Mononuclear cell (primary cell): ENCODE data around the gene CARD19. TPM values are rescaled to one million over a fixed set of nuclear protein-coding genes. Genes with fewer than 3 reads are reported as not detected.

Experiments used
- H3K27me3 ChIP-seq: 2 replicates; pipeline ENCODE4 v1.6.0; 2011; ENCODE audit warnings: low read length, control low read depth; ENCODE audit not compliant: insufficient read depth
- H3K4me1 ChIP-seq: 2 replicates; pipeline ENCODE4 v1.5.1; 2011; ENCODE audit warnings: mild to moderate bottlenecking, low read length, control low read depth; ENCODE audit not compliant: insufficient read depth
- H3K4me3 ChIP-seq: 2 replicates; pipeline ENCODE4 v1.5.1; 2011; ENCODE audit warnings: mild to moderate bottlenecking, low read length, moderate library complexity
- H3K9me3 ChIP-seq: 2 replicates; pipeline ENCODE4 v1.5.1; 2011; ENCODE audit warnings: low read depth, mild to moderate bottlenecking, control low read depth, low read length
- total RNA-seq: library from RNA; depleted of rRNA; stranded (reverse); fragments of >200 nt; gene quantifications from one replicate; pipeline ENCODE4 v1.2.3, GENCODE V29; 2012

Gene CARD19
- total RNA-seq, 1 donor = 117 TPM

DNA sequence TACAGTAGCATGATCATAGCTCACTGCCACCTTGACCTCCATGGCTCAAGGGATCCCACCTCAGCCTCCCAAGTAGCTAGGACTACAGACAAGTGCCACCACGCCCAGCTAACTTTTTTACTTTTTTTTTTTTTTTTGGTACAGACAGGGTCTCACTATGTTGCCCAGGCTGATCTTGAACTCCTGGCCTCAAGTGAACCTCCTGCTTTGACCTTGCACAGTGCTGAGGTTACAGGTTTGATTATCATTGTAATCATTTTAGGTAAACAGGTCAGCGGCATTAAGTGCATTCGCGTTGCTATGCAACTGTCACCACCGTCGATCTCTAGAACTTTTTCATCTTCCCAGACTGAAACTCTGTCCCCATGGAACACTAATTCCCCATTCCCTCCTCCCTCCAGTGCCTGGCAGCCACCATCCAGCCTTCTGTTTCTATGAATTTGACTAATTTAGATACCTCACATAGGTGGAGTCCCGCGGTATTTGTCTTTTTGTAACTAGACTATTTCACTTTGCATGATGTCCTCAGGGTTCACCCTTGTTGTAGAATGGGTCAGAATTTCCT lies 5.8 kb upstream of the CARD19 start:
- H3K27me3 ChIP-seq = no peaks in the 10 kb centered on the region
- no peak overlapping the region for H3K4me3 ChIP-seq
- H3K9me3 ChIP-seq = no peaks in the 10 kb centered on the region
- H3K4me1 ChIP-seq = peaks cover 32% of the 10 kb centered on the region

DNA sequence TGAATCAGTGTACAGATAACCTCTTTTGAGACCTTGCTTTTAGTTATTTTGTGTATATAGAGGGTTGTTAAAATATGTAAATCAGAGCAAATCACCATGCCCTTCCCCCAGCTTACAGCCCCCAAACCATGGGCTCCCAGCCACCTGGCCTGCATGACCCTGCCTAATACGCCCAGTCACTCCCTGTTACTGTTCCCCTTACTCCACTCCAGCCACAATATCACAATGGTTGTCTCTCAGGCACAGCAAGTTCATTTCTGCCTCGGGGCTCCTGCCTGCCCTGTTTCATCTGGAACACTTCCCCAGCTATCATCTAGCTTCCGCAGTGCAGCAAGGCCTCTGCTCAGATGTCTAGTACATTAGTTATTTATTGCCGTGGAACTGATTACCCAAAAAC lies 5.0 kb upstream of the CARD19 start:
- Histone ChIP-seq H3K4me3 (no peak overlapping the region), H3K9me3 (no peaks in the 10 kb centered on the region)

GRCh38 chr9:93091453-93092081 lies 4.5 kb upstream of the CARD19 start:
- H3K4me1 ChIP-seq = peaks cover 35% of the 10 kb centered on the region
- H3K4me3 ChIP-seq = no peak overlapping the region
- no peaks in the 10 kb centered on the region for H3K27me3 ChIP-seq
- no peaks in the 10 kb centered on the region for H3K9me3 ChIP-seq

More for the DNA sequence above, 5.0 kb upstream of the CARD19 start:
- Histone ChIP-seq H3K27me3 (no peaks in the 10 kb centered on the region), H3K4me1 (peaks cover 33% of the 10 kb centered on the region)

DNA sequence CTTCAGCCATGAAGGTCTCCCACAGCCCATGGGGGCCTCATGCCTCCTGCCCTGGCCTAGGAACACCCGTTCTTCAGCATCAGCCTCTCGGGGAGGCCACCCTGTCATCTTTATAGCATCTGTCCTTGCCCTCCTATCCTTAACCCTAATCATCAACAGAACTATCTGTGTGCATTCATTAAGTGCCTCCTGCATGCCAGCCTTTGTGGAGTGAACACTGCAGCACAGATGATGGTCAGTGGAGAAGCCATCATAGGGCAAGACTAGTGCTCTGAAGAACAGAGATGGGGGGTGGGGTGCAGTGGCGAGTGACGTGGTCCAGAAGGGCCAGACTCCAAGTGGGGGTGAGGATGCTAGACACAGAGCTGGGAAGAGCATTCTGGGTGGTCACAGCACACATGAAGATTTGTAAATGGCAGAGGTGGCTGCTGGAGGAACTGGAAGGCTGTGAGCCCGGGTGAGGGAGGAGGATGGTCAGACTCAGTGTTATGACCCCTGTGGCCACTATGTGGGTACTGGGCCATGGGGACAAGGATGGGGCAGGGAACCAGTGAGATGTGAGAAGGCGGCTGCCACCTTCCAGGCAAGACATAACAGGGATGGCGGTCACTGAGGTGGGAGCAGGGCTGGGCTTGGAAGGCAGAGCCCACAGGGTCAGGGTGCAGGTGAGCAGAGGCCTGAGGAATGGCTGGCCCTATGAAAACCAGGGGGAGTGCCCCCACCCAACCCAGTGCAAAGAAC lies 3.6 kb upstream of the CARD19 start:
- H3K4me1 ChIP-seq = peaks cover 43% of the 10 kb centered on the region
- H3K4me3 ChIP-seq = no peak overlapping the region
- H3K27me3 ChIP-seq = no peaks in the 10 kb centered on the region
- no peaks in the 10 kb centered on the region for H3K9me3 ChIP-seq

DNA sequence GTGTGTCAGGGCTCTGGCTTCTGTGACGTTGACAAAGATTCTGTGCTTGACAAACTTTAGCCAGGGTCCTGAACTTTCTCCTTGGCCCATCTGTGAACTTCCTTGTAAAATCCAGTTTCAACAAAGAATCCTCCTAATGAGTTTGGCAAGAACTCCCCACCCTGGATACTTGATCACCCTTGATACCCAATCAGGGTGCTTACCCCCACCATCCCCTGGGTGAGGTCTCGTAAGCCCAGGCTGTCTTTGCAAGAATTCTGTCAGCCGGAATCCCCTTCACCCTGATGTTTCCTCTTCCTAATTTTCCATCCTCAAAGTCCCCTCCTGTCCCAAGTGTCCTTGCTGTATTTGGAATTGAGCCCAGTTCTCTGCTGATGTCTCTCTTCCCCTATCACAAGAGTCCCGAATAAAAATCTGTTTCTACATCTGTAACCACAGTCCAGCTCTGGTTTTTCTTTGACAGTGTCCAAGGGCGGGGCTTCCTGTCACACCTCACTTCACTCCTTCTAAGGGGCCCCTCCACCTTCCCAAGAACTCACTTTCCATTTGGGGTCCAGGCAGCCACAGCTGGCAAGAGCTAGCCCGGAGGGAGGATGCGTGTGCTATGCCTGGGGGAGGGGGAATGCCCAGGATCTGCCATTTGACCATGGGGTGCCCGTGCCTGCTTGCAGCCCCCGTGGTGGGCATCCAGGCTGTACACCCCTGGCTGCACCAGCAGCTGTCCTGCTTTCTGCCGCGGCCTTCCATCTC lies 2.7 kb upstream of the CARD19 start:
- no peaks in the 10 kb centered on the region for H3K27me3 ChIP-seq
- peaks cover 52% of the 10 kb centered on the region for H3K4me1 ChIP-seq
- H3K4me3 ChIP-seq = no peak overlapping the region
- no peaks in the 10 kb centered on the region for H3K9me3 ChIP-seq

DNA sequence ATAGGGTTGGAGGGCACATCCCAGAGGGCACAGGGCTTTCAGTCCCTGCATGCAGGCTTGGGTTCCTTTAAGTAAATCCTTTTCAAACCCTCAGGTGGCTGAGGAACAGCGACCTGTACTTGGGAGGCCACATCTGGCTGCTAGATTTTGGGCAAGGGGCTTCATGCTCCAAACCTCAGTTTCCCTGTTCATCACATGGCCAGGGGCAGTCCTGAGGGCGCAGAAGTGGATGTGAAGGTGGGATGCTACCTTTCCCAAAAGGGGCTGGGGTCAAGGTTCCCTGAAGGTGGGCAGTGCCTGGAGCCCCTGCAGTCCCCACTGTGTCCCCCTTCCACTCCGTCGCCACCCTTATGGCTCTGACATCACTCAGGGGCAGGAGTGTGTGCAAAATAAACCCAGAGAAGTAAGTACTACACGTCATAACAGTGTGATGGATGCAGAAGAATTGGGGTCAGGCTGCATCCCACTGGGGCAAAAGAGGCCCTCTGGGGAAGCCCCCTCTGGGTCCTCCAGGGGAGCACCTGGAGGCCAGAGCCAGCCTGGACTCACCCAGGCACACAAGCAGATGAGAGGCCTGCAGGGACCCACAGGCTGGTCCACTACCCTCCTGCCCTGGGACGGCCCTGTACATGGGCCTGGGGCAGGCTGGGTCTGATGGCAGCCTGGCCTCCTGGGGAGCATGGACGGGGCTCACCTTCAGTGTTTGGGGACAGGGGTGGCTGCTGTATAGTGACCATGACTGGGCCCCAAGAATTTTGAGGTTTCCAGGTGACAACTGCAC lies 1.9 kb upstream of the CARD19 start:
- Histone ChIP-seq H3K4me3 (no peak overlapping the region), H3K27me3 (no peaks in the 10 kb centered on the region), H3K9me3 (no peaks in the 10 kb centered on the region), H3K4me1 (peaks cover 60% of the 10 kb centered on the region)

GRCh38 chr9:93094658-93095204 lies 1.3 kb upstream of the CARD19 start:
- H3K4me3 ChIP-seq = peak overlapping the region; percentile 46
- H3K4me1 ChIP-seq = peaks cover 67% of the 10 kb centered on the region
- no peaks in the 10 kb centered on the region for H3K27me3 ChIP-seq
- H3K9me3 ChIP-seq = no peaks in the 10 kb centered on the region

- H3K4me3 ChIP-seq = peak overlapping the region; percentile 46
- H3K4me1 ChIP-seq = peaks cover 74% of the 10 kb centered on the region
- no peaks in the 10 kb centered on the region for H3K9me3 ChIP-seq
- H3K27me3 ChIP-seq = no peaks in the 10 kb centered on the region
These were observed 549 bp upstream of the CARD19 start for GRCh38 chr9:93095205-93096130.

DNA sequence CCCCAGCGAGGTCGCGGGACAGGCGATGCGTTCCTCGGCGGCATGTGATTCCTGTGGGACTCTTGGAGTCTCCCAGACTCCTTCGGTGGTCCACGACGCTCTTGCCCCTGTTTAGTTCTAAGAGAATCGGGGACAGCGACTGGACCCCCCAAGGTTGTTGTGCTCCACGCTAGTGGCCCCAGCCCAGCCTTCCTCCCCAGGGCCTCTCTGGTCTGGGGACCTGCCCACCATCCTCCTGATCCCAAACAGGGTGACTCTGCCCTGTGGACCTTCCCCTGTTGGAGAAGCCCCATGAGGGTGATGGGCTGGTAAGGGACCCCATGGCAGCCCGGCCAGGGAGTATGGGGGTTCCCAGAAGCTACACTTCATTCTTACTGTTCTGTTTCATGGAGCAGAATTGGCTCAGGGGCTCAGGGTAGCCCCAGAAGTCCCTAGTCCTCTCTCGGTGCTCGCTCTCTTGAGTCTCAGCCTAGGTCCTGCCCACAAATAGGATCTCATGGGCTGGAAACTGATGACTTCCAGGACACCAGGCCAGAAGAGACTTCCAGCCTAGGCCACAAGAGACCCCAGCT lies 880 bp downstream of the CARD19 start:
- H3K27me3 ChIP-seq = no peaks in the 10 kb centered on the region
- H3K9me3 ChIP-seq = no peaks in the 10 kb centered on the region
- H3K4me1 ChIP-seq = peaks cover 83% of the 10 kb centered on the region
- peak overlapping the region; percentile 71 for H3K4me3 ChIP-seq

DNA sequence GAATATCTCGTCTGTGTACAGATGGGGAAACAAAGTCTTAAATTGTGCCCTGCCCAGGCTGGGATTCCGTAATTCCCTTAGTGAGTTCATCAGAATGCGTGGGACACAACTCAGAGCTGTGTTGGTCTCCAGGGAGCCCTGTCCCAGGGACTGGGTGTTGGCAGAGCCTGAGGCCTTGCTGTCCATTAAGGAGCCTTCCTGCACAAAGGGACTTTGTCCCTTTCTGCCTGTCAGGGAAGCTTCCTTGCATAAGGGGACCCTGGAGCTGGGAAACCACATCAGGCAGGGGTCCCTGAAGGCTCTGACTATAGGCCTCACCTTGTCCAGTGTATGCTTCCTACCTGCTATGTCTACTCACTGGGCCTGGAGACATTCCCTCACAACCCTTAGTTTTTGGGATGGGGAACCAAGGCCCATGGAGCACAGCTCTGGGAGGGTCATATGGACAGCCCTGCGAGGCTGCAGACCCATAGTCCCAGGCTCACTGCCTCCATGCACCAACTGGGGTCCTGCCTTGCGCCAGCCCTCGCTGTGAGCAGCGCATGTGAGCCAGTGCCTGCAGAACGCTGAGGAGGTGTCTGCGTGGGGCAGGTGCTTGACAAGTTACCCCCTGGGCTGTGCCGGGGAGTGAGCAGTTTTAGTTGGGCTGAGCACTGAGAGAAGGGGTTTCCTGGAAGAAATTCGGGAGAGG lies 1.6 kb downstream of the CARD19 start:
- Histone ChIP-seq H3K4me3 (peak overlapping the region; percentile 71), H3K9me3 (no peaks in the 10 kb centered on the region), H3K4me1 (peaks cover 76% of the 10 kb centered on the region), H3K27me3 (no peaks in the 10 kb centered on the region)

GRCh38 chr9:93098236-93098946 lies 2.4 kb downstream of the CARD19 start:
- Histone ChIP-seq H3K4me1 (peaks cover 69% of the 10 kb centered on the region), H3K27me3 (no peaks in the 10 kb centered on the region), H3K4me3 (no peak overlapping the region), H3K9me3 (no peaks in the 10 kb centered on the region)

DNA sequence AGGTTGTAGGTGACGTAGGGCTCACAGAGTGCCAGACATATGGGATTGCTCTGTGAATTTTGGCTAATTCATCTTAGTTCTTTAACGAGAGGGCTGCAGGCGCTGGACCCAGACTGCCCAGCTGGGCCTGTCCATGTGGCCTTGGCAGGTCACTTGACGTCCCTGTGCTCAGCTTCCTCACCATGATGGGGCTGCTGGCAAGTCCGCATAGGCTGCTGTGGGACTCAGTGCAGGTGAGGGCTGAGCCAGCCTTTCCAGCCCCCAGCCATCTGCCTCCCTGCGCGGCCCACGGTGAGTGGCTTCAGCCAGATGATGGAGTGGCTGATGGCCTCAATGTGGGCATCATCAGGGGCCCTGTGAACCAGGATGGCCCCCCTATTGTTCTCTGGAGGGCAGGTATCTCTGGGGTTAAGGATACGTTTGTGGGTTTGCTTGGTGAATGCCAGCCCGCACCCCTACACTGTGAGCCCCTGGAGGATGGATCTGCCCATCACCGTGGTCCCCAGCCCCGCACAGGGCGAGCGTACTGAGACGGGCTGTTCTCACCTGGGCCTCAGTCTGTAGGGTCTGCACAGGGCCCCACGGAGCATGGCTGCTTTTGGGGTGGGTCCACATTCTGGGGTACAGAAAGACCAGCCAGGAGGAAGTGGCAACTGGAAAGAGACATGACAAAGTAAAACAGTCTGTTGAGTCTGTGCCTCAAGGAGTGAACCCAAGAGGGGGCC lies 3.7 kb downstream of the CARD19 start:
- Histone ChIP-seq H3K27me3 (no peaks in the 10 kb centered on the region), H3K4me3 (no peak overlapping the region), H3K9me3 (peaks cover 12% of the 10 kb centered on the region), H3K4me1 (peaks cover 56% of the 10 kb centered on the region)
